Duodenal mucosa (tissue), 2 donors: ENCODE data around the gene DPRX.

Experiments
- H3K27ac ChIP-seq: one replicate; pipeline ENCODE4 v1.7.0; 2013; ENCODE audit warnings: low read depth, low read length
- H3K27me3 ChIP-seq, 2 donors: one replicate each; pipeline ENCODE4 v1.7.0; 2013; ENCODE audit warnings: low read length in 2 of 2, control low read depth in 1 of 2; ENCODE audit not compliant: insufficient read depth in 2 of 2, control insufficient read depth in 1 of 2
- H3K36me3 ChIP-seq, 2 donors: one replicate each; pipeline ENCODE4 v1.7.0; 2013; ENCODE audit warnings: low read length in 2 of 2, control low read depth in 1 of 2; ENCODE audit not compliant: insufficient read depth in 2 of 2, control insufficient read depth in 1 of 2
- H3K4me1 ChIP-seq, 2 donors: one replicate each; pipeline ENCODE4 v1.7.0; 2013; ENCODE audit warnings: low read length in 2 of 2, control low read depth in 1 of 2; ENCODE audit not compliant: insufficient read depth in 2 of 2, control insufficient read depth in 1 of 2
- H3K4me3 ChIP-seq, 2 donors: one replicate each; pipeline ENCODE4 v1.7.0; 2013; ENCODE audit warnings: low read length in 2 of 2, low read depth in 1 of 2
- H3K9ac ChIP-seq, 2 donors: one replicate each; pipeline ENCODE4 v1.7.0; 2013; ENCODE audit warnings: low read length in 2 of 2, low read depth in 1 of 2
- H3K9me3 ChIP-seq, 2 donors: one replicate each; pipeline ENCODE4 v1.7.0; 2013; ENCODE audit warnings: low read length in 2 of 2, control low read depth in 1 of 2; ENCODE audit not compliant: control insufficient read depth in 1 of 2

Gene DPRX

GRCh38 chr19:53644061-53644816, 12.4 kb downstream of the DPRX start:
- Histone ChIP-seq H3K4me3 (no peak overlapping the region), H3K27ac (no peak overlapping the region)

DNA sequence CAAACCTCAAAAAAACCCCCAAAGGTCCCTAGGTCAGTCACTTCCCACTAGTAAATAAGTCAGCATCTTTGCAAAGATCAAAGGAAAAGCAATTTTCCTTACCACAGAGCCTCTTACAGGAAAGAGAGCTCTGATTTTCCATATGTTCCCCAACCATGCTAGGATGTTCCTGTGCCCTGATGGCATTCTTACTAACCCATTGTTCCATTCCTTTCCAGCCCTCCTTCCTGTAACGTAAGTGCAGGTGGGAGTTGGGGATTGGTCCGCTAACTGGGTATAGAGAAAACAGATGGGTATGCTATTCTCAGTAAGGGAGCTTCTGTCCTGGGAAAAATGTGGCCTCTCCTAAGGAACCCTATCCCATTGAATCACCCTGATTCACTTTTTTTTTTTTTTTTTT, 14.3 kb downstream of the DPRX start:
- Histone ChIP-seq H3K4me1 (no peaks in the 10 kb centered on the region), H3K36me3 (no peaks in the 10 kb centered on the region), H3K4me3 (no peak overlapping the region), H3K9ac (no peak overlapping the region), H3K9me3 (peaks cover 23 to 25% of the 10 kb centered on the region in 2 donors), H3K27ac (no peak overlapping the region), H3K27me3 (no peaks in the 10 kb centered on the region)

More at GRCh38 chr19:53644061-53644816, 12.4 kb downstream of the DPRX start:
- Histone ChIP-seq H3K27me3 (no peaks in the 10 kb centered on the region), H3K9me3 (peaks cover 10 to 17% of the 10 kb centered on the region in 2 donors), H3K4me1 (no peaks in the 10 kb centered on the region), H3K9ac (no peak overlapping the region), H3K36me3 (no peaks in the 10 kb centered on the region)

DNA sequence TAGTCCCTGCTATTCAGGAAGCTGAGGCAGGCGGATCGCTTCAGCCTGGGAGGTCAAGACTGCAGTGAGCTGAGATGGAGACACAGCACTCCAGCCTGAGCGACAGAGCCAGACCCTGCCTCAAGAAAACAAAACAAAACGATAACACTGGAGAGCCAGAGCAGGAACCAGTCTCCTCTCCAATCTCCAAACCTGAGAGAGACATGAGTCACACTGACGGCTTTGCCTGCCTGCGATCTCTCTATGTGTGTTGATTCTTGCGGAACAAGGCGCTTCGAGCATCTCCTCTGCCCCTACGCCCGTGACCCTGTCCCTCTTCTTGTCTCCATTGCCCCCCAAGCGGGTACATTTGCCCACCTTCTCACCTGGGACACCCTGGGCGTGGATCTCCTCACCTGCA, 15.6 kb downstream of the DPRX start:
- Histone ChIP-seq H3K9me3 (peaks cover 23 to 31% of the 10 kb centered on the region in 2 donors), H3K4me3 (no peak overlapping the region), H3K27ac (no peak overlapping the region), H3K9ac (no peak overlapping the region), H3K36me3 (no peaks in the 10 kb centered on the region), H3K4me1 (no peaks in the 10 kb centered on the region), H3K27me3 (no peaks in the 10 kb centered on the region)

DNA sequence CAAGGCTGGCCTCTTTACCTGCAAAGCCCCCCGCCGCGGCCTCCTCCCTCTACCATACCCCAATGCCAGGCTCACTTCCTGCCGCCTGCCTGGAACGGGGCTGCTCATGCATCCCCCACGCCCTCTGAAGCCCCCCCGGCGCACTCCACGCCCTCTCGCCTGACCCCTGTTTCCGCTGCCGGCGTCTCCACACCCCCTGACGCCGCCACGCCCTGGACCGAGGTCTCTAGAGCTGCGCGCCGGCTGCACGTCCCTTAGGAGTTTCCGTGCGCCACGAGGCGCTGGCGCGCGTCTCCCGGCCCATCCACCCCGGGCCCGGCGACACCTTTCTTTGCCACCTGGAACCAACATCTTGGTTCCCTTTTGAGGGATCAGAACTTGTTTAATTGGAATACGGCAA, 16.0 kb downstream of the DPRX start:
- Histone ChIP-seq H3K27ac (no peak overlapping the region), H3K4me1 (no peaks in the 10 kb centered on the region), H3K36me3 (no peaks in the 10 kb centered on the region), H3K9ac (no peak overlapping the region), H3K9me3 (peaks cover 23 to 35% of the 10 kb centered on the region in 2 donors), H3K4me3 (no peak overlapping the region), H3K27me3 (no peaks in the 10 kb centered on the region)

GRCh38 chr19:53649746-53650593, 18.2 kb downstream of the DPRX start:
- H3K27ac ChIP-seq: no peak overlapping the region
- H3K9me3 ChIP-seq: peaks cover 26 to 39% of the 10 kb centered on the region in 2 donors
- H3K4me3 ChIP-seq: no peak overlapping the region
- no peak overlapping the region for H3K9ac ChIP-seq
- no peaks in the 10 kb centered on the region for H3K36me3 ChIP-seq
- H3K27me3 ChIP-seq: no peaks in the 10 kb centered on the region
- H3K4me1 ChIP-seq: no peaks in the 10 kb centered on the region

DNA sequence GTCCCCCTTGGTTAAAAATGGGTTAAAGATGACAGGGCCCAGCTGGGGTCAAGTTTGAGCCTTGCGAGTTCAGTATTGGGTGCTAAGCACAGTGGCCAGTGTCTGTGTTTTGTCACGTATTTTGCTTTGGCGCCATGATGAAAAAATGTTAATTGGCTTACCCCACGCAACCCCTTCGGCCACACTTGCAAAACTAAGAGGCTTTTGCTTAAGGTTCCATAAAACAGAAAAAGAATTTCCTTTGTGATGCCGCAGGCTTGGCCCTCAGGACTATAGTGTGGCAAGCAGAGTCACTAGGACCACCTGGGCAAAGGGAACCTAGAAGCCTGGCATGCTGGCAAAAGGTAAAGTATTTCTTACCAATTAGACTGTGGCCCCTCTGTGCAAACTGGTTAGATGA, 20.7 kb downstream of the DPRX start:
- H3K36me3 ChIP-seq: no peaks in the 10 kb centered on the region
- peaks cover 30 to 41% of the 10 kb centered on the region in 2 donors for H3K9me3 ChIP-seq
- H3K4me3 ChIP-seq: no peak overlapping the region
- H3K27ac ChIP-seq: no peak overlapping the region
- no peaks in the 10 kb centered on the region for H3K27me3 ChIP-seq
- H3K9ac ChIP-seq: no peak overlapping the region
- H3K4me1 ChIP-seq: no peaks in the 10 kb centered on the region

DNA sequence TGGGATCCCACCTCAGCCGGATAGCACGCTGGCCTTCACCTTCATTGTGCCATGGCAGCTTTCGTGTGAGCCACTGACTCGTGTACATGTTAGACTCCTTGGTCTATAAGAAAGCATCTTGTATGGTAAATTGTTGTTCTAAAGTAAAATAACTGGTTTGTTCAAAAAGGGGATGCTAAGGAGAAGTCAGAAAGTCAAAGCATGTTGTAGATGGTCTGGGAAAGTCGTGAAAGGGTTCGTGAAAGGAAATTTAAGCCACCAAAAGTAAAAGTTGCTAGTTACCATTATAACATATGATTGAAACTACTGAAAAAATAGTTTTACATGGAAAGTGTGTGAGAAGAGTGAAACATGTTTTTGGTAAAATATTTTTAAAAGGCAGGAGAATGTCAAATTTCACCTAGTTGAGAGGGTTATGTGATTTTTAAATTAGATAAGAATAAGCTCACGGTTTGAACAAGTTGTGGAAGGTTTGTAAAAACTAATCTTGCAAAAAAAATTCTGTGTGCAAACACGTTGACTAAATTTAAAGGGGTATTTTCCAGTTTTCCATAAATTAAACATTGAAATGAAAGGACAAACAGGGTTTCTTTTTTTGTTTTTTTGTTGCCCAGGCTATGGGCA, 23.4 kb downstream of the DPRX start:
- no peak overlapping the region for H3K27ac ChIP-seq
- H3K4me3 ChIP-seq: no peak overlapping the region
- H3K27me3 ChIP-seq: no peaks in the 10 kb centered on the region
- peaks cover 20 to 30% of the 10 kb centered on the region in 2 donors for H3K9me3 ChIP-seq
- H3K36me3 ChIP-seq: no peaks in the 10 kb centered on the region
- no peaks in the 10 kb centered on the region for H3K4me1 ChIP-seq
- no peak overlapping the region for H3K9ac ChIP-seq

DNA sequence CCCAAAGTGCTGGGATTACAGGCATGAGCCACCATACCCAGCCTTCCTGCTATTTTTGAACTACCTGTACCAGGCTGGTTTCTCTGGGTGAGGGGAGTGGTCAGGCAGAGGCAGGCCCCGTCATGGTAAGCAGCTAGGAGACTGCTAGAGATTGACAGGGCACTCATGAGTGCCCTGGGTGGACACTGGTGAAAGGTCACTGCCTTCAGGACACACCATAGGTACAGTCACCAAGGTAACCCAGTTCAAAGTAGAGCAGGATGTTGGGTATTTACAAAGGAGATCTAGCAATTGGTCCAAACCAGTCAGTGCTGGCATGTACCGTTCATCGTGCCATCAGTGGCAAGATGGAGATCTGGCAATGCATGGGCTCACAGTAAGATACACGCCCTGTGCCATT, 25.5 kb downstream of the DPRX start:
- no peak overlapping the region for H3K4me3 ChIP-seq
- no peak overlapping the region for H3K27ac ChIP-seq
- no peak overlapping the region for H3K9ac ChIP-seq
- H3K36me3 ChIP-seq: no peaks in the 10 kb centered on the region
- H3K4me1 ChIP-seq: no peaks in the 10 kb centered on the region
- H3K9me3 ChIP-seq: peaks cover 14 to 25% of the 10 kb centered on the region in 2 donors
- H3K27me3 ChIP-seq: no peaks in the 10 kb centered on the region

- no peak overlapping the region for H3K4me3 ChIP-seq
- no peak overlapping the region for H3K9ac ChIP-seq
- peaks cover 14 to 21% of the 10 kb centered on the region in 2 donors for H3K9me3 ChIP-seq
- no peaks in the 10 kb centered on the region for H3K4me1 ChIP-seq
- H3K27me3 ChIP-seq: no peaks in the 10 kb centered on the region
- H3K27ac ChIP-seq: no peak overlapping the region
- H3K36me3 ChIP-seq: no peaks in the 10 kb centered on the region
Measured at GRCh38 chr19:53657778-53658177, 26.0 kb downstream of the DPRX start.

DNA sequence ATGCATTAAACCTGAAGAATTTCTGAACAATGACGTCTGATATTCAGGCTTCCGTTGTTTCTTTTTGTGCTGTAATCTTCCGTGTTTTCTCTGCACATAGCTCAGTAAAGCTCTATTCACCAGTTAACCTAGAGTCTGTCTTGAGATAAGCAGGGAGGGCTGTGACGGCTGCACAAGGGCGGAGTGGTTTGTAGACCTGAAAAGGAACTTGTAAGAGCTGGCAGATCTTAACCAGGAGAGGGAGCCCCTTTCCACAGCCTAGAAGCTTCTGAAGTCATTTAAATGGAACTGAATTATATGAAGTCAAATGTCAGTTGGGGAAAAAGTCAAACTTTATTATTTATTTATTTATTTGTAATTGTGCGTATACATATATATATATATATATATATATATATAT, 27.5 kb downstream of the DPRX start:
- Histone ChIP-seq H3K9ac (no peak overlapping the region), H3K27ac (no peak overlapping the region), H3K4me1 (no peaks in the 10 kb centered on the region)

More for the DNA sequence above, 27.5 kb downstream of the DPRX start:
- Histone ChIP-seq H3K27me3 (no peaks in the 10 kb centered on the region), H3K4me3 (no peak overlapping the region), H3K9me3 (peaks cover 14 to 19% of the 10 kb centered on the region in 2 donors), H3K36me3 (no peaks in the 10 kb centered on the region)
